Fibroblast of lung (primary cell): ENCODE measurements around the gene FBXL14. TPM values are rescaled to one million over a fixed set of nuclear protein-coding genes. Genes with fewer than 3 reads are reported as not detected.
A peak's percentile ranks its signal among the peaks of the same experiment; 100 is the strongest.

Experiments
- DNase-seq, 2 donors: peaks; one replicate each; pipeline versions ENCODE4 v3.0.0 to v3.0.0-alpha.2; 2010; ENCODE audit warnings: low read depth in 2 of 2
- H2AFZ ChIP-seq: 2 replicates; pipeline ENCODE4 v1.5.1; 2012; ENCODE audit warnings: low read length, control low read depth, inconsistent platforms
- H3K27ac ChIP-seq: 2 replicates; pipeline ENCODE4 v1.5.1; 2011; ENCODE audit warnings: low read length, control low read depth; ENCODE audit not compliant: insufficient read depth
- H3K27me3 ChIP-seq: 2 replicates; pipeline ENCODE4 v1.5.1; 2011; ENCODE audit warnings: mild to moderate bottlenecking, low read length; ENCODE audit not compliant: control insufficient read depth, insufficient read depth
- H3K36me3 ChIP-seq: 2 replicates; pipeline ENCODE4 v1.5.1; 2011; ENCODE audit warnings: low read length; ENCODE audit not compliant: control insufficient read depth, insufficient read depth
- H3K4me1 ChIP-seq: 2 replicates; pipeline ENCODE4 v1.5.1; 2011; ENCODE audit warnings: low read length; ENCODE audit not compliant: control insufficient read depth, insufficient read depth; ENCODE audit errors: extremely low read depth
- H3K4me2 ChIP-seq: 2 replicates; pipeline ENCODE4 v1.5.1; 2011; ENCODE audit warnings: low read length, control low read depth; ENCODE audit not compliant: insufficient read depth; ENCODE audit errors: extremely low read depth
- H3K4me3 ChIP-seq, 4 experiments: fragments of 200-600 bp in 1 of 4; sonication (generic) in 1 of 4; replicated peaks in 1 of 4; 2 replicates each; pipeline ENCODE4 v1.5.1; 2011 to 2016; ENCODE audit warnings: low read length in 4 of 4, low read depth in 3 of 4, mild to moderate bottlenecking in 3 of 4, control low read depth in 2 of 4, inconsistent platforms in 1 of 4, mixed read lengths in 1 of 4; ENCODE audit not compliant: insufficient read depth in 1 of 4; ENCODE audit errors: control extremely low read depth in 1 of 4
- H3K79me2 ChIP-seq: 2 replicates; pipeline ENCODE4 v1.5.1; 2012; ENCODE audit warnings: mild to moderate bottlenecking, low read length, inconsistent platforms; ENCODE audit not compliant: control insufficient read depth, insufficient read depth
- H3K9ac ChIP-seq: 2 replicates; pipeline ENCODE4 v1.5.1; 2011; ENCODE audit warnings: mild to moderate bottlenecking, low read length, control low read depth; ENCODE audit not compliant: insufficient read depth
- H3K9me3 ChIP-seq: 2 replicates; pipeline ENCODE4 v1.5.1; 2012; ENCODE audit warnings: low read depth, low read length; ENCODE audit not compliant: control insufficient read depth, insufficient read depth
- H4K20me1 ChIP-seq: 2 replicates; pipeline ENCODE4 v1.5.1; 2011; ENCODE audit warnings: low read length; ENCODE audit not compliant: control insufficient read depth, insufficient read depth; ENCODE audit errors: extremely low read depth
- EZH2 ChIP-seq: IDR thresholded peaks from 2 replicates; pipeline ENCODE4 v1.5.1; 2012; ENCODE audit warnings: low read length, control low read depth, mild to moderate bottlenecking; ENCODE audit errors: missing control alignments
- polyA plus RNA-seq, 2 donors: library from polyadenylated mRNA; depleted of rRNA in 1 of 2; stranded (reverse) in 1 of 2; unstranded in 1 of 2; fragments of >200 nt; gene quantifications; 2 replicates each; pipeline ENCODE4 v1.2.1, GENCODE V29; 2011 to 2012; ENCODE audit warnings: missing spikeins in 1 of 2
- total RNA-seq: library from RNA; depleted of rRNA; stranded (reverse); fragments of >200 nt; gene quantifications from 2 replicates; pipeline ENCODE4 v1.2.1, GENCODE V29; 2014
- TF ChIP-seq, protein P1 (sequence below), 2 donors: IDR thresholded peaks in 1 of 2; conservative IDR thresholded peaks in 1 of 2; 1 replicate in 1 of 2; 2 replicates in 1 of 2; pipeline ENCODE4 v1.5.1; 2011 to 2012; ENCODE audit warnings: low read length in 2 of 2, control low read depth in 1 of 2, inconsistent platforms in 1 of 2, low read depth in 1 of 2, mild to moderate bottlenecking in 1 of 2

The FBXL14 gene
- total and polyA plus RNA-seq, 2 donors (not counting 1 experiment from before 2014, with no cell fraction given): 2.6 to 6.4 TPM

DNA sequence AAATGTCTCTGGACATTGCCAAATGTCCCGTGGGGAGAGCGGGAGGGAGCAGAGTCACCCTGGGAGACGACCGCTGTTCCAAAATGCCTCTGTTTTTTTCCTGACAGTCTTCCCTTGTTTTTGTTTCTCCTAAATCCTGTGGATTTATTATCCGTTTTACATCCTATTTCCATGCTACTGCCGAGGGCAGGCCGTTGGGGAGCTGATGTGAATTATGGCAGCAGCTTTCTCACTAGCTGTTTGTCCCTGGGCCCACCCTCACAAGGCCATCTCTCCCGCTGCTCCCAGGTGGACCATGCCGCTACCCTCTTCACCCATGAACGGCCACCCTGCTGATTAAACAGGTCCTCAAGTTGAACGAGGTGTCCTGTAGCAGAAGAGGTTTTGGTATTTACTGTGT lies 55.2 kb downstream of the FBXL14 start:
- Histone ChIP-seq H3K79me2 (peaks cover 97% of the 10 kb centered on the region), H3K9ac (no peak overlapping the region), H3K4me2 (no peak overlapping the region), H3K27me3 (no peaks in the 10 kb centered on the region), H3K4me3 (no peak overlapping the region), H3K27ac (no peak overlapping the region), H2AFZ (no peak overlapping the region), H3K4me1 (peaks cover 7% of the 10 kb centered on the region), H3K36me3 (no peaks in the 10 kb centered on the region), H3K9me3 (no peaks in the 10 kb centered on the region), H4K20me1 (no peaks in the 10 kb centered on the region)
- no peak for TF ChIP-seq EZH2
- TF ChIP-seq, protein P1, sequence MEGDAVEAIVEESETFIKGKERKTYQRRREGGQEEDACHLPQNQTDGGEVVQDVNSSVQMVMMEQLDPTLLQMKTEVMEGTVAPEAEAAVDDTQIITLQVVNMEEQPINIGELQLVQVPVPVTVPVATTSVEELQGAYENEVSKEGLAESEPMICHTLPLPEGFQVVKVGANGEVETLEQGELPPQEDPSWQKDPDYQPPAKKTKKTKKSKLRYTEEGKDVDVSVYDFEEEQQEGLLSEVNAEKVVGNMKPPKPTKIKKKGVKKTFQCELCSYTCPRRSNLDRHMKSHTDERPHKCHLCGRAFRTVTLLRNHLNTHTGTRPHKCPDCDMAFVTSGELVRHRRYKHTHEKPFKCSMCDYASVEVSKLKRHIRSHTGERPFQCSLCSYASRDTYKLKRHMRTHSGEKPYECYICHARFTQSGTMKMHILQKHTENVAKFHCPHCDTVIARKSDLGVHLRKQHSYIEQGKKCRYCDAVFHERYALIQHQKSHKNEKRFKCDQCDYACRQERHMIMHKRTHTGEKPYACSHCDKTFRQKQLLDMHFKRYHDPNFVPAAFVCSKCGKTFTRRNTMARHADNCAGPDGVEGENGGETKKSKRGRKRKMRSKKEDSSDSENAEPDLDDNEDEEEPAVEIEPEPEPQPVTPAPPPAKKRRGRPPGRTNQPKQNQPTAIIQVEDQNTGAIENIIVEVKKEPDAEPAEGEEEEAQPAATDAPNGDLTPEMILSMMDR (conservative IDR thresholded peaks at IDR 0.05 in 1 of 2, IDR thresholded peaks at IDR 0.05 in 1 of 2; ENCODE audit: low read depth in 1 of 2, low read length in 2 of 2): no peak
- no peak for DNase-seq

DNA sequence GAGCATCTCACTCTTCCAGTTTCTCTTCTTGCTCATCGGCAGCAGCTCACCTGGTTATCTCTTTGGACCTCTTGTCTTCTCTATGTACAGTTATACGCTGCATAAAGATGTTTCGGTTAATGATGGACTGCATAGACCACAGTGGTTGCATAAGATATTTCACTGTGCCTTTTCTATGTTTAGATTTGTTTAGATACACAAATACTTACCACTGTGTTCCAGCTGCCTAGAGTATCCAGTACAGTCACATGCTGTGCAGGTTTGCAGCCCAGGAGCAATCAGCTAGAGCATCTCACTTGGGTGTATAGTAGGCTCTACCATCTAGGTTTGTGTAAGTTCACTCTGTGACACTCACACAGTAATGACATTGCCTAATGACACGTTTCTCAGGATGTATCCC lies 57.6 kb downstream of the FBXL14 start:
- peaks cover 98% of the 10 kb centered on the region for H3K79me2 ChIP-seq

DNA sequence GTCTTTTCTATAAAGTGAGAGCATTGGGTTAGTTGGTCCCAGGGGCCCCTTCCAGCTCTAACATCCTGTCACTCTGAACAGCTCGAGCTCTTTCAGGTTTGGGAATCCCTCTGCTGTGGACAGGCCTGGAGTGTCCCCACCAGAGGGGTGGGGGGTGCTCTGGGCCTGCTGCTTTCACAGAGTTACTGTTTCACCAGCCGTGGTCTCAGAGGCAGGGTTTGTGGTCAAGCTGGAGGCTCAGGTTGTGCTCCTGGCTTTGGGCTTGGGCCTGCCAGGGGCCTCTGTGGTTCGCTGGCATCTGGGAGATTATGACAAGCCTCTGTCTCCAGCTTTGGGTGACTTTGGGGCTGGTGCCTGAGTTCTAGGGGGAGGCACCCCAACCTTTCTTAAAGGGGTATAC lies 59.6 kb downstream of the FBXL14 start:
- Histone ChIP-seq H3K9me3 (no peaks in the 10 kb centered on the region), H3K79me2 (peaks cover 91% of the 10 kb centered on the region), H3K4me2 (peak overlapping the region; percentile 36), H4K20me1 (no peaks in the 10 kb centered on the region), H3K27ac (no peak overlapping the region), H3K27me3 (no peaks in the 10 kb centered on the region), H3K4me1 (peaks cover 13% of the 10 kb centered on the region), H2AFZ (no peak overlapping the region), H3K4me3 (no peak overlapping the region), H3K36me3 (no peaks in the 10 kb centered on the region), H3K9ac (no peak overlapping the region)
- no peak for DNase-seq
- TF ChIP-seq, protein P1 (conservative IDR thresholded peaks at IDR 0.05 in 1 of 2, IDR thresholded peaks at IDR 0.05 in 1 of 2; ENCODE audit: low read depth in 1 of 2, low read length in 2 of 2): no peak
- no peak for TF ChIP-seq EZH2

More for the DNA sequence above, 57.6 kb downstream of the FBXL14 start:
- no peak for DNase-seq
- no peaks in the 10 kb centered on the region for H3K36me3 ChIP-seq
- no peaks in the 10 kb centered on the region for H3K27me3 ChIP-seq
- H3K9me3 ChIP-seq: no peaks in the 10 kb centered on the region
- H3K4me2 ChIP-seq: no peak overlapping the region
- no peak overlapping the region for H3K9ac ChIP-seq
- no peak overlapping the region for H3K4me3 ChIP-seq
- no peak overlapping the region for H2AFZ ChIP-seq
- TF ChIP-seq EZH2: no peak
- TF ChIP-seq, protein P1 (conservative IDR thresholded peaks at IDR 0.05 in 1 of 2, IDR thresholded peaks at IDR 0.05 in 1 of 2; ENCODE audit: low read depth in 1 of 2, low read length in 2 of 2): no peak
- H3K4me1 ChIP-seq: peaks cover 14% of the 10 kb centered on the region
- no peak overlapping the region for H3K27ac ChIP-seq
- H4K20me1 ChIP-seq: no peaks in the 10 kb centered on the region
